ENCODE measurements around the gene HBG1. TPM values are rescaled to one million over a fixed set of nuclear protein-coding genes. Genes with fewer than 3 reads are reported as not detected.

The HBG1 gene
- total and polyA plus RNA-seq, 2 of the 4 experiments (the other 2 are of a cell fraction), result not detected

DNA sequence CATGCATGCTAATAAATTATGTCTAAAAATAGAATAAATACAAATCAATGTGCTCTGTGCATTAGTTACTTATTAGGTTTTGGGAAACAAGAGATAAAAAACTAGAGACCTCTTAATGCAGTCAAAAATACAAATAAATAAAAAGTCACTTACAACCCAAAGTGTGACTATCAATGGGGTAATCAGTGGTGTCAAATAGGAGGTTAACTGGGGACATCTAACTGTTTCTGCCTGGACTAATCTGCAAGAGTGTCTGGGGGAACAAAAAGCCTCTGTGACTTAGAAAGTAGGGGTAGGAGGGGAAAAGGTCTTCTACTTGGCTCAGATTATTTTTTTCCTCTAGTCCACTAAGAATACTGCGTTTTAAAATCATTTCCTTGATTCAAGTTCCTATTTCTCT lies 22.0 kb downstream of the HBG1 start:
- Histone ChIP-seq H4K20me1 (ENCODE audit: insufficient read depth, low read length) (no peaks in the 10 kb centered on the region), H2BK5ac (ENCODE audit: low read depth, low read length, poor library complexity, severe bottlenecking) (no peak overlapping the region), H3K4me2 (ENCODE audit: low read depth, low read length) (no peak overlapping the region), H2AK9ac (replicated peaks; ENCODE audit: low read depth, low read length, poor library complexity) (no peak overlapping the region), H2AFZ (replicated peaks; ENCODE audit: low read length, poor library complexity) (no peak overlapping the region), H4K5ac (ENCODE audit: low read depth, low read length) (no peak overlapping the region), H3K14ac (replicated peaks; ENCODE audit: low read depth, low read length) (no peak overlapping the region), H3K9me1 (ENCODE audit: insufficient read depth, low read length) (no peaks in the 10 kb centered on the region), H2BK15ac (ENCODE audit: low read depth, low read length) (no peak overlapping the region), H2BK20ac (ENCODE audit: low read depth, low read length) (no peak overlapping the region), H2AK5ac (ENCODE audit: low read depth, low read length) (no peak overlapping the region), H3K4me1 (ENCODE audit: control insufficient read depth, insufficient read depth, low read length) (no peaks in the 10 kb centered on the region), H3K4ac (ENCODE audit: low read depth, low read length) (no peak overlapping the region), H2BK120ac (ENCODE audit: low read depth, low read length) (no peak overlapping the region), H3K27me3 (ENCODE audit: control insufficient read depth, insufficient read depth, low read length) (no peaks in the 10 kb centered on the region), H3K36me3 (ENCODE audit: control insufficient read depth, insufficient read depth, low read length) (no peaks in the 10 kb centered on the region), H3K56ac (ENCODE audit: extremely low read depth, insufficient read depth, low read length) (no peak overlapping the region), H4K8ac (ENCODE audit: low read depth in 2 of 2, low read length in 2 of 2) (no peak overlapping the region), H3K9me3 (ENCODE audit: control insufficient read depth, insufficient read depth, low read length) (no peaks in the 10 kb centered on the region), H3K4me3 (ENCODE audit: insufficient read depth, low read depth, low read length) (no peak overlapping the region), H3K27ac (ENCODE audit: insufficient read depth, low read length) (no peak overlapping the region), H3K79me1 (ENCODE audit: low read depth in 1 of 2, low read length in 2 of 2) (no peaks in the 10 kb centered on the region), H4K91ac (ENCODE audit: insufficient read depth, low read depth, low read length) (no peak overlapping the region), H3K9ac (ENCODE audit: low read depth, low read length) (no peak overlapping the region), H3K23ac (ENCODE audit: low read depth, low read length) (no peak overlapping the region), H3K18ac (ENCODE audit: low read depth, low read length) (no peak overlapping the region; the same call in 1 of the 2 replicates)
- WGBS, 2 experiments (ENCODE audit: extremely low coverage in 2 of 2, insufficient read length in 1 of 2), result no CpG with 5 or more reads among the region's 1 CpG
- BruUV-seq (replicated peaks), result no TSS peak
- intact Hi-C loops (cut with micrococcal nuclease), result no loop called here
- ChIA-PET CTCF (no interaction called here), POLR2A (ENCODE audit: unreplicated experiment) (no interaction called here)
- dilution Hi-C loops (cut with HindIII; ENCODE audit: low sequenced_read_pairs, unreplicated experiment), result no loop called here
- no peak for TF ChIP-seq USF2 (IDR thresholded peaks at IDR 0.05; ENCODE audit: low read depth, low read length)
- no peak for TF ChIP-seq RCOR1 (IDR thresholded peaks at IDR 0.05; ENCODE audit: insufficient replicate concordance, low read length)
- TF ChIP-seq MAFK (IDR thresholded peaks at IDR 0.05; ENCODE audit: low read depth, low read length), result no peak
- TF ChIP-seq RFX5 (IDR thresholded peaks at IDR 0.05; ENCODE audit: low read depth, low read length), result no peak
- TF ChIP-seq CHD1 (IDR thresholded peaks at IDR 0.05; ENCODE audit: low read depth, low read length), result no peak
- TF ChIP-seq NFE2L2 (IDR thresholded peaks at IDR 0.05; ENCODE audit: low read depth, low read length), result no peak
- no peak for TF ChIP-seq RAD21 (IDR thresholded peaks at IDR 0.05; ENCODE audit: low read length)
- no peak for TF ChIP-seq FOS (IDR thresholded peaks at IDR 0.05; ENCODE audit: low read depth, low read length)
- no peak for TF ChIP-seq BHLHE40 (IDR thresholded peaks at IDR 0.05; ENCODE audit: low read depth, low read length)
- no peak for TF ChIP-seq CEBPB (IDR thresholded peaks at IDR 0.05; ENCODE audit: low read depth, low read length)
- no peak for TF ChIP-seq MXI1 (IDR thresholded peaks at IDR 0.05; ENCODE audit: borderline replicate concordance, low read depth, low read length)
- TF ChIP-seq SMC3 (IDR thresholded peaks at IDR 0.05; ENCODE audit: low read depth, low read length), result no peak
- in situ Hi-C loops (cut with MboI; ENCODE audit: low sequenced_read_pairs), result no loop called here
- no peak for DNase-seq
- no peak for ATAC-seq (ENCODE audit: low read depth)
